ENCODE data around the gene SLC6A15. TPM values are rescaled to one million over a fixed set of nuclear protein-coding genes. Genes with fewer than 3 reads are reported as not detected.

SLC6A15 gene
- total RNA-seq, 1 donor from 2014 or later: 5.3 TPM

- peaks cover 9% of the 10 kb centered on the region for H3K4me1 Mint-ChIP-seq (ENCODE audit: unreplicated experiment)
- no peak overlapping the region for H3K27ac Mint-ChIP-seq (ENCODE audit: unreplicated experiment)
- no peaks in the 10 kb centered on the region for H3K9me3 Mint-ChIP-seq (ENCODE audit: unreplicated experiment)
- no peaks in the 10 kb centered on the region for H3K36me3 Mint-ChIP-seq (ENCODE audit: low read depth, unreplicated experiment)
- peak; percentile 9 for DNase-seq (ENCODE audit: low spot score)
- peak overlapping the region; percentile 99 for H3K4me3 Mint-ChIP-seq (ENCODE audit: unreplicated experiment)
- TF ChIP-seq, protein P1, sequence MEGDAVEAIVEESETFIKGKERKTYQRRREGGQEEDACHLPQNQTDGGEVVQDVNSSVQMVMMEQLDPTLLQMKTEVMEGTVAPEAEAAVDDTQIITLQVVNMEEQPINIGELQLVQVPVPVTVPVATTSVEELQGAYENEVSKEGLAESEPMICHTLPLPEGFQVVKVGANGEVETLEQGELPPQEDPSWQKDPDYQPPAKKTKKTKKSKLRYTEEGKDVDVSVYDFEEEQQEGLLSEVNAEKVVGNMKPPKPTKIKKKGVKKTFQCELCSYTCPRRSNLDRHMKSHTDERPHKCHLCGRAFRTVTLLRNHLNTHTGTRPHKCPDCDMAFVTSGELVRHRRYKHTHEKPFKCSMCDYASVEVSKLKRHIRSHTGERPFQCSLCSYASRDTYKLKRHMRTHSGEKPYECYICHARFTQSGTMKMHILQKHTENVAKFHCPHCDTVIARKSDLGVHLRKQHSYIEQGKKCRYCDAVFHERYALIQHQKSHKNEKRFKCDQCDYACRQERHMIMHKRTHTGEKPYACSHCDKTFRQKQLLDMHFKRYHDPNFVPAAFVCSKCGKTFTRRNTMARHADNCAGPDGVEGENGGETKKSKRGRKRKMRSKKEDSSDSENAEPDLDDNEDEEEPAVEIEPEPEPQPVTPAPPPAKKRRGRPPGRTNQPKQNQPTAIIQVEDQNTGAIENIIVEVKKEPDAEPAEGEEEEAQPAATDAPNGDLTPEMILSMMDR (IDR thresholded peaks at IDR 0.05; ENCODE audit: unreplicated experiment): no peak
- H3K27me3 Mint-ChIP-seq (ENCODE audit: unreplicated experiment): peaks cover 9% of the 10 kb centered on the region
These were observed 1.9 kb downstream of the SLC6A15 start for GRCh38 chr12:84910549-84911241.

DNA sequence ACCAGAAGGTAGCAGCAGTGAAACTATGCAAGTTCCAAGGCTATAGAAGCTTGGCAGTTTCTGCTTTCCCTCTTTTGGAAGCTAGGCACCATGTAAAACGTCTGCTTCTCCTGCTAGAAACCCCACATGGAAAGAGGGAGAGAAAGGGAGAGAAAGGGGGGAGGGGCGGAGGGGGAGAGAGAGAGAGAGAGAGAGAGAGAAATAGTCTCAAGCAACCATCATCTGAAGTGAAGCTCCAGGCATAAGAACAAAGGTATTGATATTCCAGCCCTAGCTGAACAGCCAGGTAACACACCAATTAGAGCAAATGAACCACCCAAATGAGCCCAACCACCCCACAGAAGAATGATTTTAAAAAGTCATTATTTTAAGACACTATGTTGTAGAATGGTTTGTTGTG, 8.5 kb downstream of the SLC6A15 start:
- H3K27ac Mint-ChIP-seq (ENCODE audit: unreplicated experiment): no peak overlapping the region
- H3K9me3 Mint-ChIP-seq (ENCODE audit: unreplicated experiment): no peaks in the 10 kb centered on the region

DNA sequence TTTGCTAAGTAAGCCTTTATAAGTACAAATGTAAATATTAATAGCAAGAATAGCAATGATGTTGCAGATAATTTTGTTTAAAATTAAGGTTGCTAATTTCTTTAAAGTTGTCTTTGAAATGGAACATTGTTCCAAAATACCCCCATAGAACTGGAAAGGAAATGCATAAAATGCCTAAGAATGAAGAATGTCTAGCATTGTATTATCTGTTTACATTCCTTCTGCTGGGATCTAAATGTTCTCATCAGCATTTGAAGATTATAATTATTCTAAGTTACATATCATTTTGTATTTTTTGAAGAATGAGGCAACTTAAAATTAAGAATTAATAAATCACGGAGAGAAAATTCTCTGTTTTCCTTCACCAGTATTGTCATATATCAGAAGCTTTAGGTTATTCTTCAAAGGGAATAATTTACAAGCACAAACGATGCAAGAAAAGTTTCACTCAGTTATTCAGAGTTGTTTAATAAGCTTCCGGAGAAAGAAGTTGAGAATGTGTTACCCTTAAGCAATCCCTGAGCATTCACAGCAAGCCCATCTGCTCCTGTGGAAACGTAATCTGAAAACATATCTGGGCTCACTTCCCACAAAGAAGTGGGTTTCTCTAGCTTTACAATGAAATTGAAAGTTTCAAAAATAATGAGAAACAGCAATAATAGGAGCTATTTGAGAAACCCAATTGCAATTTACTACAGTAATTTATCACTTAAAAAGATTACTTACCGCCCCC, 21.3 kb downstream of the SLC6A15 start:
- no peak for DNase-seq (ENCODE audit: low spot score)
- Mint-ChIP-seq H3K4me3 (ENCODE audit: unreplicated experiment) (no peak overlapping the region), H3K9me3 (ENCODE audit: unreplicated experiment) (no peaks in the 10 kb centered on the region), H3K36me3 (ENCODE audit: low read depth, unreplicated experiment) (no peaks in the 10 kb centered on the region), H3K27me3 (ENCODE audit: unreplicated experiment) (no peaks in the 10 kb centered on the region), H3K4me1 (ENCODE audit: unreplicated experiment) (no peaks in the 10 kb centered on the region), H3K27ac (ENCODE audit: unreplicated experiment) (peak overlapping the region; percentile 38)
- TF ChIP-seq, protein P1 (IDR thresholded peaks at IDR 0.05; ENCODE audit: unreplicated experiment): no peak

More for the DNA sequence above, 8.5 kb downstream of the SLC6A15 start:
- no peaks in the 10 kb centered on the region for H3K27me3 Mint-ChIP-seq (ENCODE audit: unreplicated experiment)
- no peaks in the 10 kb centered on the region for H3K4me1 Mint-ChIP-seq (ENCODE audit: unreplicated experiment)
- H3K4me3 Mint-ChIP-seq (ENCODE audit: unreplicated experiment): no peak overlapping the region
- TF ChIP-seq, protein P1 (IDR thresholded peaks at IDR 0.05; ENCODE audit: unreplicated experiment): no peak
- H3K36me3 Mint-ChIP-seq (ENCODE audit: low read depth, unreplicated experiment): no peaks in the 10 kb centered on the region
- DNase-seq (ENCODE audit: low spot score): no peak

- Mint-ChIP-seq H3K4me3 (ENCODE audit: unreplicated experiment) (no peak overlapping the region), H3K4me1 (ENCODE audit: unreplicated experiment) (no peaks in the 10 kb centered on the region), H3K36me3 (ENCODE audit: low read depth, unreplicated experiment) (no peaks in the 10 kb centered on the region), H3K9me3 (ENCODE audit: unreplicated experiment) (no peaks in the 10 kb centered on the region), H3K27me3 (ENCODE audit: unreplicated experiment) (no peaks in the 10 kb centered on the region), H3K27ac (ENCODE audit: unreplicated experiment) (no peak overlapping the region)
- TF ChIP-seq, protein P1 (IDR thresholded peaks at IDR 0.05; ENCODE audit: unreplicated experiment): no peak
- no peak for DNase-seq (ENCODE audit: low spot score)
These were observed 22.8 kb downstream of the SLC6A15 start for GRCh38 chr12:84889818-84890217.

DNA sequence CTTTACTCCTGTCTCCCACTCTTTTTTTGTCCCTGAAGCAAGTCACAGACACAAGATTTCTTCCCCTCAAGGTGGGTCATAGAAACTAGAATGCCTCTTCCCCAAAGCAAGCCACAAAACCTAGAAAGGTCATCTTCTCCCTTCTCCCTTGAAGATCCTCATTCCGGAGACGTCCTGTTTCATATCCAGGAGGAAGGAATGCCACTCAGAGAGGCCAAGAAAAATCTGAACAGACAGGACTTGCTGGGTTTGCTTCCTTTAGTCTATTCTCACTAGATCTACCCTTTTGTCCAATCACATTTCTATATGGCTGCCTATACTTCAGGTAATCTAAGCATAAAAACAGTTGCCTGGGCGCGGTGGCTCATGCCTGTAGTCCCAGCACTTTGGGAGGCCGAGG, 23.7 kb downstream of the SLC6A15 start:
- H3K4me3 Mint-ChIP-seq (ENCODE audit: unreplicated experiment): no peak overlapping the region
- no peaks in the 10 kb centered on the region for H3K36me3 Mint-ChIP-seq (ENCODE audit: low read depth, unreplicated experiment)
- DNase-seq (ENCODE audit: low spot score): no peak
- H3K27me3 Mint-ChIP-seq (ENCODE audit: unreplicated experiment): no peaks in the 10 kb centered on the region
- H3K4me1 Mint-ChIP-seq (ENCODE audit: unreplicated experiment): no peaks in the 10 kb centered on the region
- TF ChIP-seq, protein P1 (IDR thresholded peaks at IDR 0.05; ENCODE audit: unreplicated experiment): no peak
- H3K9me3 Mint-ChIP-seq (ENCODE audit: unreplicated experiment): no peaks in the 10 kb centered on the region
- no peak overlapping the region for H3K27ac Mint-ChIP-seq (ENCODE audit: unreplicated experiment)
